HUES64 (cell line): ENCODE results near the gene MED17.

Experiments used
- H3K27ac ChIP-seq: 2 replicates; pipeline ENCODE4 v1.7.0; 2013; ENCODE audit warnings: low read depth, low read length, inconsistent platforms
- H3K27me3 ChIP-seq: 2 replicates; pipeline ENCODE4 v1.6.1; 2013; ENCODE audit warnings: mild to moderate bottlenecking, low read length; ENCODE audit not compliant: insufficient read depth
- H3K36me3 ChIP-seq: 2 replicates; pipeline ENCODE4 v1.6.1; 2013; ENCODE audit warnings: mild to moderate bottlenecking, low read length; ENCODE audit not compliant: insufficient read depth
- H3K4me1 ChIP-seq: 2 replicates; pipeline ENCODE4 v1.6.1; 2013; ENCODE audit warnings: mild to moderate bottlenecking, low read length, moderate library complexity; ENCODE audit not compliant: insufficient read depth
- H3K4me3 ChIP-seq: 2 replicates; pipeline ENCODE4 v1.5.1; 2013; ENCODE audit warnings: mild to moderate bottlenecking, low read length, moderate library complexity
- H3K9ac ChIP-seq: 2 replicates; pipeline ENCODE4 v1.6.1; 2013; ENCODE audit warnings: mild to moderate bottlenecking, low read depth, low read length
- H3K9me3 ChIP-seq: 2 replicates; pipeline ENCODE4 v1.6.1; 2013; ENCODE audit warnings: low read depth, low read length; ENCODE audit not compliant: insufficient read depth
- WGBS: fragments of 150-250, 120-280 bp; methylation state at CpG from one replicate; pipeline ENCODE4 v1.1.7; 2013; ENCODE audit warnings: missing lambda C conversion rate; 5-methylcytosine and 5-hydroxymethylcytosine counted together

The MED17 gene

GRCh38 chr11:93819966-93820695 lies 36.0 kb downstream of the MED17 start:
- 87% methylated on average over 8 of the region's 8 CpGs for WGBS
- Histone ChIP-seq H3K9ac (no peak overlapping the region), H3K27me3 (no peaks in the 10 kb centered on the region), H3K4me1 (peaks cover 17% of the 10 kb centered on the region; the same call in 1 of the 2 replicates), H3K4me3 (no peak overlapping the region), H3K9me3 (no peaks in the 10 kb centered on the region), H3K36me3 (peaks cover 7% of the 10 kb centered on the region), H3K27ac (no peak overlapping the region)

GRCh38 chr11:93820847-93821246 lies 36.8 kb downstream of the MED17 start:
- H3K27ac ChIP-seq, result no peak overlapping the region
- WGBS, result 96% methylated on average over 14 of the region's 14 CpGs
- H3K4me1 ChIP-seq, result peaks cover 17% of the 10 kb centered on the region; the same call in 1 of the 2 replicates
- peaks cover under 1% of the 10 kb centered on the region; the same call in 1 of the 2 replicates for H3K36me3 ChIP-seq
- no peaks in the 10 kb centered on the region for H3K9me3 ChIP-seq
- H3K27me3 ChIP-seq, result no peaks in the 10 kb centered on the region
- H3K4me3 ChIP-seq, result no peak overlapping the region
- H3K9ac ChIP-seq, result no peak overlapping the region

GRCh38 chr11:93821617-93822016 lies 37.5 kb downstream of the MED17 start:
- Histone ChIP-seq H3K36me3 (no peaks in the 10 kb centered on the region), H3K9ac (no peak overlapping the region), H3K9me3 (no peaks in the 10 kb centered on the region), H3K4me3 (no peak overlapping the region), H3K4me1 (peaks cover 17% of the 10 kb centered on the region; the same call in 1 of the 2 replicates), H3K27me3 (no peaks in the 10 kb centered on the region), H3K27ac (no peak overlapping the region)
- 77% methylated on average over 2 of the region's 2 CpGs for WGBS

- H3K27me3 ChIP-seq, result no peaks in the 10 kb centered on the region
- no peak overlapping the region for H3K9ac ChIP-seq
- no peak overlapping the region for H3K4me3 ChIP-seq
- no peak overlapping the region for H3K27ac ChIP-seq
- H3K36me3 ChIP-seq, result no peaks in the 10 kb centered on the region
- no peaks in the 10 kb centered on the region for H3K9me3 ChIP-seq
- WGBS, result 94% methylated on average over 5 of the region's 5 CpGs
- peaks cover 14% of the 10 kb centered on the region; the same call in 1 of the 2 replicates for H3K4me1 ChIP-seq
Measured at GRCh38 chr11:93822359-93822758, 38.3 kb downstream of the MED17 start.

- H3K4me3 ChIP-seq, result no peak overlapping the region
- 95% methylated on average over 3 of the region's 4 CpGs for WGBS
- H3K4me1 ChIP-seq, result peaks cover 14% of the 10 kb centered on the region; the same call in 1 of the 2 replicates
- H3K36me3 ChIP-seq, result no peaks in the 10 kb centered on the region
- H3K27me3 ChIP-seq, result no peaks in the 10 kb centered on the region
- no peak overlapping the region for H3K27ac ChIP-seq
- no peak overlapping the region for H3K9ac ChIP-seq
- no peaks in the 10 kb centered on the region for H3K9me3 ChIP-seq
Measured at GRCh38 chr11:93823210-93823609, 39.1 kb downstream of the MED17 start.

GRCh38 chr11:93827363-93827762 lies 43.3 kb downstream of the MED17 start:
- no peak overlapping the region for H3K4me3 ChIP-seq
- H3K9ac ChIP-seq, result no peak overlapping the region
- H3K9me3 ChIP-seq, result no peaks in the 10 kb centered on the region
- no peak overlapping the region for H3K27ac ChIP-seq
- no peaks in the 10 kb centered on the region for H3K36me3 ChIP-seq
- WGBS, result 95% methylated on average over 1 of the region's 1 CpG
- H3K4me1 ChIP-seq, result no peaks in the 10 kb centered on the region
- no peaks in the 10 kb centered on the region for H3K27me3 ChIP-seq

GRCh38 chr11:93829598-93829997 lies 45.5 kb downstream of the MED17 start:
- no peak overlapping the region for H3K4me3 ChIP-seq

GRCh38 chr11:93831343-93832127 lies 47.5 kb downstream of the MED17 start:
- Histone ChIP-seq H3K4me1 (no peaks in the 10 kb centered on the region), H3K4me3 (no peak overlapping the region), H3K27ac (no peak overlapping the region), H3K9me3 (no peaks in the 10 kb centered on the region), H3K36me3 (no peaks in the 10 kb centered on the region), H3K27me3 (no peaks in the 10 kb centered on the region), H3K9ac (no peak overlapping the region)
- WGBS, result 88% methylated on average over 3 of the region's 3 CpGs

More at GRCh38 chr11:93829598-93829997, 45.5 kb downstream of the MED17 start:
- no peak overlapping the region for H3K27ac ChIP-seq
- WGBS, result 85% methylated on average over 3 of the region's 3 CpGs
- H3K9me3 ChIP-seq, result no peaks in the 10 kb centered on the region
- H3K9ac ChIP-seq, result no peak overlapping the region
- no peaks in the 10 kb centered on the region for H3K27me3 ChIP-seq
- H3K4me1 ChIP-seq, result no peaks in the 10 kb centered on the region
- H3K36me3 ChIP-seq, result no peaks in the 10 kb centered on the region

- Histone ChIP-seq H3K4me1 (no peaks in the 10 kb centered on the region), H3K27ac (no peak overlapping the region), H3K36me3 (no peaks in the 10 kb centered on the region), H3K9me3 (no peaks in the 10 kb centered on the region), H3K27me3 (no peaks in the 10 kb centered on the region), H3K9ac (no peak overlapping the region), H3K4me3 (no peak overlapping the region)
- 100% methylated on average over 1 of the region's 1 CpG for WGBS
Measured at GRCh38 chr11:93832780-93833179, 48.7 kb downstream of the MED17 start.

GRCh38 chr11:93838967-93839366 lies 54.9 kb downstream of the MED17 start:
- Histone ChIP-seq H3K27ac (no peak overlapping the region), H3K4me3 (no peak overlapping the region), H3K27me3 (no peaks in the 10 kb centered on the region), H3K36me3 (no peaks in the 10 kb centered on the region), H3K9me3 (no peaks in the 10 kb centered on the region), H3K9ac (no peak overlapping the region), H3K4me1 (no peaks in the 10 kb centered on the region)
- 86% methylated on average over 8 of the region's 8 CpGs for WGBS

GRCh38 chr11:93840180-93840579 lies 56.1 kb downstream of the MED17 start:
- H3K9me3 ChIP-seq, result no peaks in the 10 kb centered on the region
- H3K4me3 ChIP-seq, result no peak overlapping the region
- no peak overlapping the region for H3K27ac ChIP-seq
- no peak overlapping the region for H3K9ac ChIP-seq
- no peaks in the 10 kb centered on the region for H3K36me3 ChIP-seq
- H3K27me3 ChIP-seq, result no peaks in the 10 kb centered on the region
- no peaks in the 10 kb centered on the region for H3K4me1 ChIP-seq
- 76% methylated on average over 2 of the region's 2 CpGs for WGBS
